ENCODE data around the gene ELF1. TPM values are rescaled to one million over a fixed set of nuclear protein-coding genes. Genes with fewer than 3 reads are reported as not detected.
"Not testable (repeated sequence)": the region's sequence is repeated elsewhere in the genome, so short reads cannot be mapped to it uniquely, and the experiment has no call there.

Gene ELF1
- total RNA-seq, 1 donor from 2014 or later = 65.0 TPM

- intact Hi-C loops (cut with micrococcal nuclease) = loop anchor here (1.0 to 5.0 kb wide), 6 partner anchors 11 to 211 kb away; partner anchors contain the start of genes KBTBD6, SLC25A15 and WBP4
- H3K4me1 Mint-ChIP-seq = peaks cover 20% of the 10 kb centered on the region
- no peaks in the 10 kb centered on the region for H3K9me3 Mint-ChIP-seq
- DNase-seq = no peak
- H3K27ac Mint-ChIP-seq = peak overlapping the region; percentile 93
- H3K4me3 Mint-ChIP-seq = peak overlapping the region; percentile 95
- no peaks in the 10 kb centered on the region for H3K27me3 Mint-ChIP-seq
- H3K36me3 Mint-ChIP-seq (ENCODE audit: low read depth) = peaks cover 9% of the 10 kb centered on the region
Observed at GRCh38 chr13:40920826-40921225, 98.3 kb downstream of the ELF1 start.

- intact Hi-C loops (cut with micrococcal nuclease) = loop anchor here (2.0 to 5.0 kb wide), 4 partner anchors 95 to 212 kb away; partner anchors contain the start of genes KBTBD6, SLC25A15 and WBP4
- H3K4me1 Mint-ChIP-seq = peaks cover 23% of the 10 kb centered on the region
- not testable (repeated sequence) for H3K27me3 Mint-ChIP-seq; H3K27ac Mint-ChIP-seq; H3K4me3 Mint-ChIP-seq; H3K9me3 Mint-ChIP-seq; DNase-seq; H3K36me3 Mint-ChIP-seq (ENCODE audit: low read depth)
Observed at GRCh38 chr13:40919901-40920300, 99.2 kb downstream of the ELF1 start.

DNA sequence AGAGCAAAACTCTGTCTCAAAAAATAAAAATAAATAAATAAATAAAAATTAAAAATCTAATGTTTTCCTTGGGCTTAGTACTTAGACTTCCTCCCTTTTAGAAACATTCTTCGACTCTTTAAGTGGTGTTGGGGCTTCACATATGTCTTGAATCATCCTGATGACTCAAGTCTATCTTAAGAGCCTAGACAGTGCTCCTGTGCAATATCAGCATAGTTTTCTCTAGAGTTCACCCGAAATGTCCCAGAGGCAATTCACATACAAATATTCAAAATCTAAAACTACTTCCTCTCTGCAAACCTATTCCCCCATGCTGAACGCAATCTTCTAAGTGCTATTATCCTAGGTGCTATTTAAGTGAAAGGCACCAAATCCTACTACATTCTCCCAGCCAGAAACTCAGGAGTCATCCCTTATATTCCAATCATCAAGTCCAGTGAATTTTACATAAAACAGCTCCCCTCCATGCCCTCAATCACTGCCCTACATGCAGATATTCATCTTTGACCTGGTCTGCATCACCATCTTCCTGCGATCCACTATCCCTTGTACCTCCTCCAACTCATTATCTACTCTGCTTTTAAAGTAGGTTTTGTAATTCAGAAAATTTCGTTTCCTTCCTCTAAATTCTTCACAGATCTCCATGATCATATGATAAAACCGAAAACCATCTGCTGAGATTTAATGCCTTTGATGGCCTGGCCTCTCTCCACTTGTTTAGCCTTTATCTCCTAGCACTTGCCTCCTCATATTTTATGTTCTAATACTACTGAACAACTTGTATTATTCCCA lies 102.7 kb downstream of the ELF1 start:
- Mint-ChIP-seq H3K4me1 (peaks cover 18% of the 10 kb centered on the region), H3K27me3 (no peaks in the 10 kb centered on the region), H3K4me3 (no peak overlapping the region), H3K9me3 (no peaks in the 10 kb centered on the region), H3K27ac (no peak overlapping the region), H3K36me3 (ENCODE audit: low read depth) (peaks cover 9% of the 10 kb centered on the region)
- intact Hi-C loops (cut with micrococcal nuclease) = no loop called here
- DNase-seq = no peak

DNA sequence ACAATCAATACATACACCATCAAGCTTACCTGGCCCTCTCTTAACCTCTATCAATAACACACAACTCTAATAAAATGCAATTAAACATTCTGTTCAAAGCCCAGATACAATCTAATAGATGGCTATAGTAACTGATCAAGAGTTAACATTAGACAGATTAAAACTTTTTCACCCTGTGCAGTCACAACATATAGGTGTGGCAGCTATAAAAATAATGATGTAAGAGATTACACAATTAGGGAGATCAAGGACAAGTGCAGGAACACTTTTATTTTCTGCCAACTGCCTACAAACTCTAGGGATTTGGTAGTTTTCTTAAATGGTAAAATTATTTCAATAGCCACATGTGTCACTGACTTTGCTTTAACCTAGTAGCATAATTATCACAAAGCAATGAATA lies 104.3 kb downstream of the ELF1 start:
- H3K4me3 Mint-ChIP-seq; H3K36me3 Mint-ChIP-seq (ENCODE audit: low read depth); H3K27me3 Mint-ChIP-seq; H3K9me3 Mint-ChIP-seq; intact Hi-C loops (cut with micrococcal nuclease); DNase-seq; H3K27ac Mint-ChIP-seq: not testable (repeated sequence)
- H3K4me1 Mint-ChIP-seq = peaks cover 17% of the 10 kb centered on the region

DNA sequence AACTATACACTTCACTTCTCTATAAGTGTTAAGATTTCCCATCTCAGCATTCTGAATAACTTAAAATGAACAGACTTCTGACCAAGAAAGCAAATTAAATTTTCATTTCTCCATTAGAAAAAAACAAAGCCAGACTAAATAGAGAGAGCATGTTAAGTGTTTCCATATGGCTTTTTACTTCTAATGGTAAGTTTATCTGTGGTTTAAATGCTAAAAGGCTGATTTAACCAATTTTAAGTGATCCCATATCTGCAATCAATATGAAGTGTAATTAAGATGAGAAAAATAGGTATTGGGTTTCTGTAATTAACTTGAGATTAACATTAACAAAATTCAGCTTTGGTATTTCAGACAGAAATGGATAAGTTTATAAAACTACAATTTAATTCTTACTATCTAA lies 107.8 kb downstream of the ELF1 start:
- H3K4me3 Mint-ChIP-seq = no peak overlapping the region
- H3K4me1 Mint-ChIP-seq = peaks cover 11% of the 10 kb centered on the region
- no peak for DNase-seq

GRCh38 chr13:40910324-40911050 lies 108.6 kb downstream of the ELF1 start:
- H3K27ac Mint-ChIP-seq = no peak overlapping the region
- no peaks in the 10 kb centered on the region for H3K27me3 Mint-ChIP-seq
- H3K36me3 Mint-ChIP-seq (ENCODE audit: low read depth) = peaks cover 3% of the 10 kb centered on the region
- H3K4me3 Mint-ChIP-seq = no peak overlapping the region
- DNase-seq = no peak
- no peaks in the 10 kb centered on the region for H3K9me3 Mint-ChIP-seq
- H3K4me1 Mint-ChIP-seq = peaks cover 9% of the 10 kb centered on the region
- intact Hi-C loops (cut with micrococcal nuclease) = loop anchor here (1.0 kb wide), 1 partner anchor 11 kb away; no protein-coding TSS in a partner anchor

More for the DNA sequence above, 107.8 kb downstream of the ELF1 start:
- Mint-ChIP-seq H3K9me3 (no peaks in the 10 kb centered on the region), H3K36me3 (ENCODE audit: low read depth) (peaks cover 3% of the 10 kb centered on the region), H3K27me3 (no peaks in the 10 kb centered on the region), H3K27ac (no peak overlapping the region)
- intact Hi-C loops (cut with micrococcal nuclease) = no loop called here

DNA sequence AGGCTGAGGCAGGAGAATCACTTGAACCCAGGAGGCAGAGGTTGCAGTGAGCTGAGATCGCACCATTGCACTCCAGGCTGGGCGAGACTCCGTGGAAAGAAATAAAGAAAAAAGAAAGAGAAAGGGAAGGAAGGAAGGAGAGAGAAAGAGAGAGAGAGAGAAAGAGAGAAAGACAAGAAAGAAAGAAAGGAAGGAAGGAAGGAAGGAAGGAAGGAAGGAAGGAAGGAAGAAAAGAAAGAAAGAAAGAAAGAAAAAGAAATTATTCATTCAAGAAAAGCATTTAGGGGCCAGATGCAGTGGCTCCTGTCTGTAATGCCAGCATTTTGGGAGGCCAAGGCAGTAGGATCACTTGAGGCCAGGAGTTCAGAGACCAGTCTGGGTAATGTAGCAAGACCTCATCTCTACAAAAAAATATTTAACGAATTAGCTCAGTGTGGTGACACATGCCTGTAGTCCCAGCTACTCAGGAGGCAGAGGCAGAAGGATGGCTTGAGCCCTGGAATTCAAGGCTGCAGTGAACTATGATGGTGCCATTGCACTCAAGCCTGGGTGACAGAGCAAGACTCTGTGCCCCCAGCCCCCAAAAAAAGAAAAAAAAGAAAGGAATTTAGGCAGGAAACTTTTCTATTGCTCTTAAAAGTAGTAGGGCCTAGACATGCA lies 109.4 kb downstream of the ELF1 start:
- not testable (repeated sequence) for H3K4me3 Mint-ChIP-seq; H3K27ac Mint-ChIP-seq; H3K36me3 Mint-ChIP-seq (ENCODE audit: low read depth); H3K9me3 Mint-ChIP-seq; H3K4me1 Mint-ChIP-seq; DNase-seq; H3K27me3 Mint-ChIP-seq
- intact Hi-C loops (cut with micrococcal nuclease) = loop anchor here (1.0 kb wide), 1 partner anchor 12 kb away; no protein-coding TSS in a partner anchor

- Mint-ChIP-seq H3K9me3 (no peaks in the 10 kb centered on the region), H3K27ac (no peak overlapping the region), H3K4me3 (no peak overlapping the region), H3K4me1 (peaks cover 6% of the 10 kb centered on the region), H3K27me3 (no peaks in the 10 kb centered on the region), H3K36me3 (ENCODE audit: low read depth) (peaks cover 6% of the 10 kb centered on the region)
- no peak for DNase-seq
- intact Hi-C loops (cut with micrococcal nuclease) = no loop called here
Observed at GRCh38 chr13:40908546-40908945, 110.6 kb downstream of the ELF1 start.

DNA sequence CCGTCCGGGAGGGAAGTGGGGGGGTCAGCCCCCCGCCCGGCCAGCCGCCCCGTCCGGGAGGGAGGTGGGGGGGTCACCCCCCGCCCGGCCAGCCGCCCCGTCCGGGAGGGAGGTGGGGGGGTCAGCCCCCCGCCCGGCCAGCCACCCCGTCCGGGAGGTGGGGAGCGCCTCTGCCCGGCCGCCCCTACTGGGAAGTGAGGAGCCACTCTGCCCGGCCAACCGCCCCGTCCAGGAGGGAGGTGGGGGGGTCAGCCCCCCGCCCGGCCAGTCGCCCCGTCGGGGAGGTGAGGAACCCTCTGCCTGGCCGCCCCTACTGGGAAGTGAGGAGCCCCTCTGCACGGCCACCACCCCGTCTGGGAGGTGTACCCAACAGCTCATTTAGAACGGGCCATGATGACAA lies 118.1 kb downstream of the ELF1 start:
- H3K27me3 Mint-ChIP-seq; H3K36me3 Mint-ChIP-seq (ENCODE audit: low read depth); H3K9me3 Mint-ChIP-seq; H3K27ac Mint-ChIP-seq; DNase-seq; intact Hi-C loops (cut with micrococcal nuclease); H3K4me3 Mint-ChIP-seq; H3K4me1 Mint-ChIP-seq: not testable (repeated sequence)

DNA sequence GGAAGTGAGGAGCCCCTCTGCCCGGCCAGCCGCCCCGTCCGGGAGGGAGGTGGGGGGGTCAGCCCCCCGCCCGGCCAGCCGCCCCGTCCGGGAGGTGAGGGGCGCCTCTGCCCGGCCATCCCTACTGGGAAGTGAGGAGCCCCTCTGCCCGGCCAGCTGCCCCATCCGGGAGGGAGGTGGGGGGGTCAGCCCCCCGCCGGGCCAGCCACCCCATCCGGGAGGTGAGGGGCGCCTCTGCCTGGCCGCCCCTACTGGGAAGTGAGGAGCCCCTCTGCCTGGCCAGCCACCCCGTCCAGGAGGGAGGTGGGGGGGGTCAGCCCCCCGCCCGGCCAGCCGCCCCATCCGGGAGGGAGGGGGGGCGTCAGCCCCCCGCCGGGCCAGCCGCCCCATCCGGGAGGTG lies 118.5 kb downstream of the ELF1 start:
- H3K4me1 Mint-ChIP-seq; H3K4me3 Mint-ChIP-seq; DNase-seq; intact Hi-C loops (cut with micrococcal nuclease); H3K27ac Mint-ChIP-seq; H3K9me3 Mint-ChIP-seq; H3K27me3 Mint-ChIP-seq; H3K36me3 Mint-ChIP-seq (ENCODE audit: low read depth): not testable (repeated sequence)

DNA sequence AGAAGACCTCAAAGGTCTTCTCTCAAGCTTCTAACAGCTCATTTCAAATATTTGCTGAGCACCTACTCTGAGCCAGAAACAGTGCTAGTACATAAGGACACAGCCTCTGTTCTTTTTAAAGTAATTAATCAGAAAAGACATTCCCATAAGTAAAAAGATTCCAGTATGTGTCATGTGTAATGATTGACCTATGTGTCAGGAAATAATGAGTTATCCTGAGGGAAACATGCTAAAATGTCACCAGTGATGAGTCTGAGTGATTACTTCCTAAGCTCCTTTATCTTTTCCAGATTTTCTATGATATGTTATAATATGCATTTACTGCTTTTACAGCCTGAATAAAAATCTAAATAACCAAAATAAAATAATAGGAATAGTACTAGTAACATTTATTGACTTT lies 122.1 kb downstream of the ELF1 start:
- no peak overlapping the region for H3K4me3 Mint-ChIP-seq
- H3K27ac Mint-ChIP-seq = no peak overlapping the region
- no peaks in the 10 kb centered on the region for H3K27me3 Mint-ChIP-seq
- no peak for DNase-seq
- no peaks in the 10 kb centered on the region for H3K9me3 Mint-ChIP-seq
- H3K4me1 Mint-ChIP-seq = no peaks in the 10 kb centered on the region
- intact Hi-C loops (cut with micrococcal nuclease) = no loop called here
- H3K36me3 Mint-ChIP-seq (ENCODE audit: low read depth) = peaks cover 6% of the 10 kb centered on the region

DNA sequence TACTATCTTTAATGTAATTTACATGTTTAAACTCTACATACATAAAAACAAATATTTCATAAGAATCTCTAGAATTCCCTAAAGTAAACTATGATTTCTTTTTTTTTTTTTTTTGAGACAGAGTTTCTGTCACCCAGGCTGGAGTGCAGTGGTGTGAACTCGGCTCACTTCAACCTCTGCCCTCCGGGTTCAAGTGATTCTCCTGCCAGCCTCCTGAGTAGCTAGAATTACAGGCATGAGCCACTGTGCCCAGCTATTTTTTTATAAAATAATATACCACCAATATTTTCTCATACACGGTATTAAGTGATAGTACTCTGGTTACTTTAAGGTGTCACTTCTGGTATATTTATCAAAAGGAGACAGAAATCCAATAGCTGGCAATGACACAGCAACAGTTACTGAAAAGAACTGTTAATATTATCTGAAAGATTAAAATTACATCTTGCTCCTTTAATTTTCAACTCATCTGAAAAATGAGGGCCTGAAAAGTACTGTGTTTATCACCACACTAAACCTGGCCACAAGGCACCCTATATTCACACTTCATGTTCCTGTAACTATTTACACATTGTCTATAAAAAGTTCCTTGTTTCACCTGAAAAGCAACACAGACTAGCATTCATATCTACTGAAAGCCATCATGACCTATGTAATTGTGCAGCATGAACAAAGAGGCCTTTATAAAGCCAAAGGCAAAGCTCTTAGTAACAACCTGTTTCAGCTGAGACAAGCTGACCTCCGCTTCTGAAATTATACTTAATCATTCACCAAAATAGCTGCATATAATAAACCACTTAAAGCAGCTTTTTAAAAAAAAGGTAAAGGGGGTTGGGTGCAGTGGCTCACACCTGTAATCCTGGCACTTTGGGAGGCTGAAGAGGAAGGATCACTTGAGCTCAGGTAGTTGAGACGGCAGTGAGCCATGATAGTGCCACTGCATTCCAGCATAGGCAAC lies 123.6 kb downstream of the ELF1 start:
- DNase-seq = no peak

DNA sequence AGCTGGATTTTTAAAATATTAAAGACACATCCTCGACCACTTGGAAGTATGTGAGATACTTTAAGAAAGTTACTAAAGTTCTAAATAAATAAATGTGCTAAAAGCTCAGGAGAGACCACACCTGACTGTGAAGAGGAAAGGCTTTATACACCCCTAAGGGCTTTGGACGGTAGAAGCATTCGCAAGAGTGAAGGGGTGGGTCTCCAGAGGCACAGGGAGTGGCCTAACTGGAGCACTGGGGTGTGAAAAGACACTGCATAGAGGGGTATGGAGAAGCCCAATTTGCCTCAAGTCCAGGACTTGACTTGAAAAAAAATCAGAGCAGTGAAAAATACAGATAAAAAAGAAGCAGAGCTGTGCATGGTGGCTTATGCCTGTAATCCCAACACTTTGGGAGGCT lies 125.5 kb downstream of the ELF1 start:
- peaks cover 12% of the 10 kb centered on the region for H3K36me3 Mint-ChIP-seq (ENCODE audit: low read depth)
- H3K9me3 Mint-ChIP-seq; H3K4me3 Mint-ChIP-seq; DNase-seq; H3K27ac Mint-ChIP-seq; intact Hi-C loops (cut with micrococcal nuclease); H3K27me3 Mint-ChIP-seq; H3K4me1 Mint-ChIP-seq: not testable (repeated sequence)

More for the DNA sequence above, 123.6 kb downstream of the ELF1 start:
- no peaks in the 10 kb centered on the region for H3K4me1 Mint-ChIP-seq
- H3K4me3 Mint-ChIP-seq = no peak overlapping the region
- H3K27me3 Mint-ChIP-seq = no peaks in the 10 kb centered on the region
- intact Hi-C loops (cut with micrococcal nuclease) = no loop called here
- peaks cover 9% of the 10 kb centered on the region for H3K36me3 Mint-ChIP-seq (ENCODE audit: low read depth)
- no peaks in the 10 kb centered on the region for H3K9me3 Mint-ChIP-seq
- H3K27ac Mint-ChIP-seq = no peak overlapping the region
